CD4-positive, alpha-beta T cell treated with Interleukin-17A for 4 hours (primary cell): Measurements from ENCODE around the gene RPS25.
"Not testable (repeated sequence)": the region's sequence is repeated elsewhere in the genome, so short reads cannot be mapped to it uniquely, and the experiment has no call there.

ENCODE experiments used
- DNase-seq: peaks from one replicate; pipeline ENCODE4 v3.0.0-alpha.2; 2020; ENCODE audit warnings: mixed read lengths

RPS25 gene

DNA sequence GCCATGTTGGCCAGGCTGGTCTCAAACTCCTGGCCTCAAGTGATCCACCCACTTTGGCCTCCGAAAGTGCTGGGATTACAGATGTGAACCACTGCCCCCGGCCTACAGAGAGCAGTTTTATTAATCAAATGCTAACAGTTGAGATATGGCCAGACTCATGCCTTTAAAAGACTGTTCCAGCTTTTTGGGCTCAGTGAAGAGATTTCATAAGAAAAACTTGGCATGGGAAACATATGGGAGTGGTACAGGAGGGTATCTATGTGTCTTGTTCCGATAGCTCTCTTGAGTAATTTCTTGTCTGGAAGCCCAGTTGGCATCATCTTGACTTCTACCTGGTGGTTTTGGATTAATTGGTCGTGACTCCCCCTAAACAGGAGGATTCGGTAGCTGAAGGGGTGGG lies 20.7 kb upstream of the RPS25 start:
- DNase-seq: no peak

DNA sequence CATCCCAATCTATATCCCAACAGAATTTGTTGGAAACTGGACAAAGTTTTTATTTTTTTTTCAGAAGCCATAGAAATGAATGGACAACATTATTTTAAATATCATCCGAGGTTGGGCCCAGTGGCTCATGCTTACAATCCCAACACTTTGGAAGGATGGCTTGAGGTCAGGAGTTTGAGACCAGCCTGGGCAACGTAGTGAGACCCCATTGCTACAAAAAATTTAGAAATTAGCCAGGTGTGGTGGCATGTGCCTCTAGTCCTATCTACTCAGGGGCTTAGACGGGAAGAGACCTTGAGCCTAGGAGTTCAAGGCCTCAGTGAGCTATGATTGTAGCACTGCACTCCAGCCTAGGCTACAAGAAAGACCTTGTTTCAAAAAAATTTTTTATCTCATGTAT lies 16.7 kb upstream of the RPS25 start:
- DNase-seq: no peak

DNA sequence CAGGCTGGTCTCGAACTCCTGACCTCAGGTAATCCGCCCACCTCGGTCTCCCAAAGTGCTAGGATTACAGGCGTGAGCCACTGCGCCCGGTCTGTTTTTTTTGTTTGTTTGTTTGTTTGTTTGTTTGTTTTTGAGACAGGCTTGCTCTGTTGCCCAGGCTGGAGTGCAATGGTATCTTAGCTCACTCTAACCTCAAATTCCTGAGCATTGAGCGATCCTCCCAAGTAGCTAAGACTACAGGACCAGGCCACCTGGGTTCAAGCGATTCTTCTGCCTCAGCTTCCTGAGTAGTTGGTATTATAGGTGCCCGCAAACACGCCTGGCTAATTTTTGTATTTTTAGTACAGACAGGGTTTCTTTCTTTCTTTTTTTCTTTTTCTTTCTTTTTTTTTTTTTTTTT lies 15.3 kb upstream of the RPS25 start:
- DNase-seq: not testable (repeated sequence)

DNA sequence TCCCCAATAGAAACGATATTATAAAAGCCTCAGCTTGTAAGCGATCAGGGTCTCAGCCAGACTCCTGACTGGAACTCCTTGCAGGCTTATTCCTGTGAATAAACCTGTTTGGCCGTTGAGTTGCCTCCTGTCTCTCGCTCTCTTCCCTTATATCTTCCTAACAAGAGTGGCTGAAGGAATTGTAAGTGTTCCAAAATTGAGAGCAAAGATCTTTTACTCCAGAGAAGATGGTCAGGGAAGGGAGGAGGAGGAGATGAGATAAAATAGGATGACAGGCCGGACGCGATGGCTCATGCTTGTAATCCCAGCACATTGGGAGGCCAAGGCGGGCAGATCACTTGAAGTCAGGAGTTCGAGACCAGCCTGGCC lies 13.8 kb upstream of the RPS25 start:
- DNase-seq: no peak

DNA sequence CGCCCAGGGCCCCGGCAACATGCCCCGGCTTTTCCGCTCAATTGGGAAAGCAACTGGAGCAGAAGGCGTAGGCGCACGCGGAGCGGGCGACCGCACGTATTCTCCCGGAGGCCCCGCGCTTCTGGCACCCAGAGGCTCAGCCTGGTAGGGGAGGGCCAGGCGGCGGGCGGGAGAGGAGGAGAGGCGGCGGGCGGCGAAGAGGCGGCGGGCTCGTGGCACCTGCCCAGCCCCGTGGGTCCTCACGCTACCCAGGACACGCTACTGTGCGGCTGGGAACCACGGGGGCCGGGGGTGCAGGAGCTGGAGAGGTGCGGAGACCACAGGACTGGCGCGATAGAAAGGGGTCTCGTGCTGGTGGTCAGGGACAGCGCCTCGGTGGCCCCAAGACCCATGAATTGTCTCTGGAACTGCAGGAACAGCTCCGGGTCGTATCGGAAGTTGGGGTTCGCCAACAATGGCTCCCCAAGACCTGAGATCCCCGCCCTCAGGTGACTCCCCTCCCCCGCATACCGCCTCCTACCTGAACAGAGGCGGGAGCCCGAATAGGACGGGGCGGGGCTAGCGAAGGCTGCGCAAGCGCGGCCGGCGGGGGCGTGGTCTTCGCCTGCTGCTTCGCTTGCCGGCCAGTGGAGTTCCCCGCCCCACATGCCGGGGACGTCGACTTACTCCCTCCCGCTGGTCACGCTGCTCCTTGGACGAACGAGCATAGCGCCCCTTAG lies 12.3 kb upstream of the RPS25 start, which contains the start of gene SLC37A4:
TSS of gene SLC37A4 (minus strand) at position 549 of the 719 bp plus-strand sequence.
- DNase-seq: peak; percentile 100

DNA sequence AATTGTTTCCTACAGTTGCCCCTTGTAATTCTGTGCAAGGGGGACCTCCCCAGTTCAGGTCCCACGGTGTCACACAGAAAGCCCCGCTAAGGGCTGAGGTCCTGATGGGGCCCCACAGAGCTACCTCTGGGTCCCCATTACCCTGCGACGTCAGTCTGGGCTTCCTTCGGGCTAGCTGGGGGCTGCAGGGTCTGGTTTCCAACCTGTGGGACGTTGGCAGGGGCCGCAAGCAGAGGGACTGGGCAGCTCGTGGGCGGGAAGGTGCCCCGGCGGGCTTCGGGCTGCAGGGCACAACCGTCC lies 11.8 kb upstream of the RPS25 start:
- no peak for DNase-seq

DNA sequence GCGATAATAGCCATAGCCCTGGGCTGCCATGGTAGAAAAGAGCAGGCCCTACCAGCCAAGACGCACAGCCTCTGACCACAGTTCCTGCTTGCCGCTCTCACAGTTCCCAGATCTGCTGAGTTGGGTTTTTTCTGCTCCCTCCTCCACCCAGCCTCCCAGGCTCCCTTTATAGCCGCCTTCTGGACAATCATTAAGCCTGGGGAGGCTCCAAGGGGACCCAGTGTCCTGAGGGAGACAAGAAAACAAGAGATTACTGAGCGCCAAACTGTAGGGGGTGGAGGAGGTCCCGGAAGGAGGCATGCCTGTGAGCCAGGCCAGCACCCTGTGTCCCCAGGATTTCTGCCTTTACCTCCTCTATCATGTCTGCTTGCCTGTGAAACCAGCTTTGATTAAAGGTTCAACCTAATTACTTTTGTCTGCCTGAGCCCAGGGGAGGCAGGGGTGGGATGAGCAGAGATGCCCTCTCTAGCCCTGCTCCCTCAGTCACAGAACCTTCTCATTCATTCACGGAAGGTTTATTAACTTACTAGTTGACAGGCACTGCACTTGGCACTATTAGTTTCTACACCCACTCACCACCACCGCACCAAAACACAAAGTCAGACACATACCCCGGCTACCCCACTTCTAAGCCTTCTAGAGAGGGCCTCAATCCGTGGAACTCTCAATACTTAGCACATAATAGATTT lies 11.3 kb upstream of the RPS25 start:
- peak; percentile 21 for DNase-seq

DNA sequence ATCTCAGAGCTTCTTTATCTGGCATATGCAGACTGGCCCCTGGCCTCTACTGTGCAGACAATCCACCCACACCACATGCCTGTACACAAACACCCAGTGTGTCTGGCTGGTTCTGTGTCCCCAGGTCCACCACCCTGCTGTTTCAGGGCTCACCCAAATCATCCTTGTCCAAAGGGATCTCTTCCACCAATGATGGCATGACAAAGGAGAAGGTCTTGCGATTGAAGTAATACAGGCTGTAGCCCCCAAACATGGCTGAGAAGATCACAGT lies 10.9 kb upstream of the RPS25 start:
- no peak for DNase-seq

DNA sequence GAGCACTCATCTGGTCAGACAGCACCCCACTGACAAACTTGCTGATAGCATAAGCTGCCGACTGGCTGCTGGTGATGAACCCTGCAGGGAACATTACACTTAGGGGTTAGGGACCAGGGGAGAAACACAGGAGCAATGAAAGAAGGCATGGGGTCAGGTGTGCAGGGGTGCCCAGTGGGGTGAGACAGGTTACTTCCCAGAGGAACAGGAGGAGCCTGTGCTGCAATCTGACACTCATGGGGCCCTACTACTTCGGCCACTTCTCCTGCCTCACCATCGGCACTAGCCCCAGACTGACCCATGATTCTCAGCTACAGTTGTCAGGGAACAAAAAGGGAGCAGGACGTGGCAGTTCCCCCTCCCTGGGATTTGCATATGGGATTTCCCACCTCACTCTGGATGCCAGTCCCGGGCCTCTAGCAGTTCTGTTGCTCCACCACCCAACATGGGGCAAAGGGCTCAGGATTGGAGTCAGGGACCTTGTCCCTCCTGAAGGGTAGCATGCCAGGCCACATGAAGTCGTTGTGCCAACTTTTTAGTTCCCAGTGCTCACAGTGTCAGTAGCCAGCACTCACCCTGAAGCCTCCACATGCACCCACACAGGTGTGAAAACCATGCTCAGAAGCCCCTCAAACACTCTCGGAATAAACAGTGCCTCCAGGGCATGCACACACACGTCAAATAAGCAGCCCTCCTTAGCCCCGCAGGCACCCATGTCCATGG lies 10.4 kb upstream of the RPS25 start:
- no peak for DNase-seq

DNA sequence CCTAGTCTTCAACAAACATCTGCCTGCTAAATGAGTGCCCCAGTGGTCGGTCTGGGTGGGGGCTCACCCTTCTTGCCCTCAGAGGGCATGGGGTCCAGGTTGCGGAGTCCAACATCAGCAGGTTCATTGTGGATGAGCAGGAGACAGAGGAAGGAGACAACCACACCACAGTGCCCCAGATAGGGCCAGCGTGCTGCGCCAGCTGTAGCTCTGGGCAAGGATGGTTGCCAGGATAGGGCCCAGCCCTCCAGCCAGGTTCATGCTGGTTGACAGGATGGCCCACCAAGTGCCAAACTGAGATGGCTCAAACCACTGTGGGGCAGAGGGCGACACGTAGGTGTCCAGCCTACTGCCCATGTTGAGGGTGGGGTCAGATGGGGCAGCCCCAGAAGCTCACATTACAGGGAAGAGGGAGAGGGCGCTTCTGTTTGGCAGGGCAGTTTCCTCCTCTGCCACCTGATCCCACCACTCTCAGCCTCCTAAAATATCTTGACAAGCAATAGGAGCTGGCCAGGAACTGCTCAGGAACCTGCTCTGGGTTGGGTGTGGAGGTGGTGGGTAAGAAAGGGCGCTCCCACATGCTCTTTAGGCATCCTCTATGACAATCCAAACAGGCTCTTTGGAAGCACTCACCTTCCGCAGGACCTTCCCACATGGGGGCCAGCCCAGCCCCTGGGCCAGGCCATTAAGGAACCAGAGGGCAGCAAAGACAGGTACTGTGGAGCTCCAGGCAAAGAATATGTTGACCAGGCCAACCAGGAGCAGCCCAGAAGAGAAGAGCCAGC lies 9.6 kb upstream of the RPS25 start:
- DNase-seq: no peak

DNA sequence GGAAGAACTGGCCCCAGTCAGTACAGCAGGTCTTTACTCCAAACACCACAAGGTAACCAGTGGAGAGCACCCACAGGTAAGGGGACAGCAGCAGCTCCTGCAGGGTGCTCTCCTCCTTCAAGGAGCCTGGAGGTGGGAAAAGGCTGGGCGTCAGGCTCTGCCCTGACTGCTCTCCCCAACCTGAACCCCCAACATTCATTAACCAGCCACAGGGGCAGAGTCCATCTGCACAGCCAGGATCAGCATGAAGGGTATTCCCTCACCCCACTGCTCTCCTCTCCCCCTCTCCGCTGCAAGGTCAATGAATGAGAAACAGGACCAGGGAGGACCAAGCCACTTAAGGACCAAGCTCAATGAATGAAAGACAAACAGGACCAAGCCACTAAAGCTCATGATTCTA lies 8.8 kb upstream of the RPS25 start:
- DNase-seq: no peak

DNA sequence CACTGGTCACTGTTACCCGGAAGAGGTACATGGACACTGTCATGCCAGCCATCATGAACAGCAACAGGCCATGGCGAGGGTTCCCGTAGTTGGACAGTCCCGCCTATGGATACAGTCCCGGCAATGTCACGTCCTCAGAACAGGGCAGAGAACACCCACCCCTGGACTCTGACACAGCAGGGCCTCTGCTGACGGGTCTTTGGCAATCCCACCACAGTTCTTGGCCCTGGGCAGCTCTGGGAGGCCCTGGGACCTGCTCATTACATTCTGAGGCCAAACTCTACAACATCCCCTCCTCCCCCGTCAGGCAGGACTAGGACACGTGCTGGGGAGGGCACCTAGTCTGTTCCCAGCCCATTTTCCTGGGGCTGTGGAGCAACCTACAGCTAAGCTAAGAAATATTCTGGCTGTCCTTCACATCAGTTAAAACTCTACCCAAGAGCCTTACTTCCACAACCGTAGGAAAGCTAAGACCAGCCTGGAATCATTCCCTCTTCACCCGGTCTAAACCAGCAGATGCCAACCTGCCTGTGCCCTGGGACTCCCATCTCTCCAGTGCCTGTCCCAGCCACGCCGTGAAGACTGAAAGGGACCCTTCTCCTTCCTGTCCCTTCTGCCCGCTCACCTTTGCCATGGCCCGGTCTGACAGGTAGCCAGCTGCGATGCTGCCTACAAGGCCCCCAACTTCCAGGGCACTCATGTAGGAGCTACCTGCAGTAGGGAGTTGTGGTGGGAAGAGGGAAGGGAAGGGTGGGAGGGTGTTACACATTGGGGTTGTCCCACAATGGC lies 8.0 kb upstream of the RPS25 start:
- DNase-seq: no peak

DNA sequence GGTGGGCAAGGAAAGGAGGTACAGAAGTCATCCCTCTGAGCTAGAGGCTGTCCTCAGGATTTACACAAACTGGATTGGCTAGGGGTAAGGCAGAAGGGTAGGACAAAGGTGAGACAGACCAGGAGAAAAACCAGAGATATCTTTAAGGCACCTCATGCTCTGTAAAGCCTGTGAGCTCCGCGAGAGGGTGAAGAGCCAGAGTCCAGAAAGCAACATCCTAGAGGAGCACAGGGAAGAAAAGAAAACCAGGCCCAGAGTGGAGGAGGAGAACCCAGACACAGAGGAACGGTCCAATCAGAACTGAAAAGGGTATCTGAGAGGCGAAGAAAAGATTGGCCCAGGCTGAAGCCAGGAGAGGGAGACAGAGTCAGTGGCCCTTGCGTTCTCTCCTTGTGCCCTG lies 7.4 kb upstream of the RPS25 start:
- DNase-seq: no peak

DNA sequence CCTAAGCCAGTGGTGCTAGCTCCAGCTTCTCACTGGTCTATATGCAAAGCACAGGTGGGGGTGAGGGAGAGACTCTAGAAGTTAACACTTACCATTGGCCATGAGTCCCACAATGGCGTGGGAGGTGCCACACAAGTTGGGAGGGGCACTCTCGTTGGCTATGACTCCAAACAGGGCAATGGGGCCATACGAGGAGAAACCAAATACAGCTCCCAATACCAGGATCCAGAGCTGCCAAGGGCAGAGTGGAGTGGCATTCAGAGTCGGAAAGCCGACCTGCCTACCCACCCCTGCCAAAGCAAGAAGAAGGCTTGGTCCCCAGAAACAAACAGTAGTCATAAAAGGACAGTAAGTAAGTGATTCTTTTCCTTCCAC lies 6.9 kb upstream of the RPS25 start:
- DNase-seq: no peak

DNA sequence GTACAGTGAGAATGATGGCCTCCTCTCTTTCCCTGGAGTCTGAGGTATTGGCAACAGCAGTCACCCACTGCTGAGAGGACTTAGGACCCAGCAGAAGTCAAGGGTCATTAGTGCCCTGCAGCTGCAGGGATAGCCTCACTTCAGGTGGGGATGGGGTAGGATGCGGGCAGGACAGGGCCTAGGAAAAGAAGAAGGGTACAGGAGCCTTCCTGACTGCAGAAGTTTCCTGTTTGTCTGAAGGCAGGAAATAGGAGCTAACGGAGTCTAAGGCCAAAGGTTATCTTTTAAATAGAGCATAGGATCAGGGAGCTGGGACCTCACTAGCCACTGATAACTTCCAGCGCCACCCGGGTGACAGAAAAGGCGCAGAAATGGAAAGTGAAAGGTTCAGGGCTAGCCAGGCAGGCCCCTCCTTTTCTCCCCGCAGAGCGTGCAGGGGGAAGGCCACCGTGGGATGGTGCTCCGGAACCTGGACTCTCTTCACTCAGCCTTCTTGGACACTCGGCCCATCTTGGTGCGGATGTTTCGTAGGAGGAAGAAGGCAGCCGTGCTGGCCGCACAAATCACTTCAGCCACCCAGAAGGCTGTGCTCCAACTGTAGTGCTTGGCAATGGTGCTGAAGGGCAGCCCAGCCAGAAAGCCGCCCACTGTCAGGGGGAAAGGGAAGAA lies 6.4 kb upstream of the RPS25 start:
- DNase-seq: no peak

DNA sequence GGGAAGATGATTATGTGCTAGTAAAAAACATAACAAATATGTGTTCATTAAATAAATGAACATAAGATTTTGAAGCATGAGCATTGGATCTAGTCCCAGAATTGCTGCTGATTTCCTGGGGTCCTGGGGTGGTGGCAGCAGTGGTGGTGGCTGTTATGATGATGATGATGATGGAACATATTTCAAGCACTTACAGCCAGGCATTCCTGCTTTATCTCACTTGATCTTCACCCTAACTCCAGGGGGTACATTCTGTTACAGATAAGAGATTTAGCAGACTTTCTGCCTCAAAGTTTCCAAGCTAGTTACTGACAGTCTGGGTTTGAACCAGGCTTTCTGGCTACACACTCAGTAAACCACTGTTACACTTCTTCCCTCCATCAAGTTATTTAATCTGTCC lies 5.6 kb upstream of the RPS25 start:
- no peak for DNase-seq

DNA sequence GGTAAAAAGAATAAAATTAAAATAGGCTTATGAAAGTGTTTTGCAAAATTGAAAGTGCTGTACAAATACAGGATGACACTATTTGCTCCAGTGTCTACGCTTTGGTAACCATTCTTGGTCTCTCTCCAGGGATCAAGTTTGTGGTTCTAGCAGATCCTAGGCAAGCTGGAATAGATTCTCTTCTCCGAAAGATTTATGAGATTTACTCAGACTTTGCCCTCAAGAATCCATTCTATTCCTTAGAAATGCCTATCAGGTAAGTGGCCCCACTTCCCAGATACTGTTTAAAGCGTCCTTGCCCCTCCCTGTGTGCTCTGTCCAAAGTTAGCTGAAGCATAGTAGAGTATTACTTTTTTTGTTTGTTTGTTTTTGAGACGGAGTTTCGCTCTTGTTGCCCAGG lies 3.5 kb upstream of the RPS25 start:
- no peak for DNase-seq

DNA sequence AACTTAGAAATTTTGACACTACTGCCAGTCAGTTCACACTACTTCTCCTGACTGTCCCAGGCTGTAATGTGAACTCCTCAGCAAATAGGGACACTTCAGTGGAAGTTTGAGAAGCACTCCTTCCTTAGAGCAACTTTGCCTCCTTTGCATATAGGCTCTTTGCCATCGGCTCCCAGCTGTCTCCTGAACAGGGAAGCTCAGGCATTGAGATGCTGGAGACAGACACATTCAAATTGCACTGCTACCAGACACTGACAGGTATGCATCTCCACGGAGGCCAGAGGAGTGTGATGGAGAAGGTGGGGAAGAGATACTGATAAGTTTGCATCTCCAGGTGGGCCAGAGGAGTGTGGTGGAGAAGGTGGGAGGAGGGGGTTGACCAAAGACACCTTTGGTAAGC lies 1.9 kb upstream of the RPS25 start:
- no peak for DNase-seq

DNA sequence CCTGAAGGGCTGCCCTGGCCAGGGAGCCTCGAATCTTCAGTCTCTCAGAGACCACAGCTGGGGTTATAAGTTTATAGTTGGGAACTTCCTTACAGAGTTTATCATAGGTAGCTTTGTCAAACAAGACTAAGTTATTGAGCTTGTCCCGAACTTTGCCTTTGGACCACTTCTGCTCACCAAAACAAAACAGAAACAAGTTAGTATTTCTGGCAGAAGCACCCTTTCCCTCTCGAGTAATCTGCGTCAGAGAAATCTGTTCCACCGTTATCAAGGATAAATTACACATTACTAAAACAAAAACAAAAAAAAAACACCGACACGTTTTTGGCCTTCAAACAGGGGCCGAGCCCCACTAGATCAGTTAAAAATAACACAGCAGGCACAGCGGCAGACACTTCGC lies 766 bp downstream of the RPS25 start:
- not testable (repeated sequence) for DNase-seq

DNA sequence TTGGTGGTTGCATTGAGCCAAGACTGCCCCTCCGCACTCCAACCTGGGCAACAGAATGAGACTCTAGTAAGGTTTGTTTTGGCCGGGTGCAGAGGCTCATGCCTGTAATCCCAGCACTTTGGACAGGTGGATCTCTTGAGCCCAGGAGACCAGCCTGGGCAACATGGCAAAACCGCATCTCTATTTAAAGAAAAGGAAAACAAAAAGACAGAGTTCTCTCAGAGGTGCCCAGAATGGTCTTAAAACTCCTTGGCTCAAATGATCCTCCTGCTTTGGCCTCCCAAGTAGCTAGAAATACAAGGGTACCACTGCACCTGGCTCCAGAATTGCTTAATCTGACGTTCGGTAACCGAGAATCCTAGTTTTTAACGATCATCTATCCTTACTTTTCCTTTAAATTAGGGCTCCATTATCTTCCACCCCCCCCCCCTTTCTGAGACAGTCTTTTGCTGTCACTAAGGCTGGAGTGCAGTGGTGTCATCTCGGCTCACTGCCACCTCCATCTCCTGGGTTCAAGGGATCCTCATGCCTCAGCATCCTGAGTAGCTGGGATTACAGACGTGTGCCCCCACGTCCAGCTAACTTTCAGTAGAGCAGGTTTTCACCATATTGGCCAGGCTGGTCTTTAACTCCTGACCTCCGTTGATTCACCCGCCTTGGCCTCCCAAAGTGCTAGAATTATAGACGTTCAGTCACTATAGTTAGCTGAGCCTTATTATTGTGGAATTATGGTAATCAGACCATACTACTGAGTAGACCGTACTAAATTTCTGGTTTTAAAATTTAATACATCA lies 1.7 kb downstream of the RPS25 start:
- DNase-seq: no peak

DNA sequence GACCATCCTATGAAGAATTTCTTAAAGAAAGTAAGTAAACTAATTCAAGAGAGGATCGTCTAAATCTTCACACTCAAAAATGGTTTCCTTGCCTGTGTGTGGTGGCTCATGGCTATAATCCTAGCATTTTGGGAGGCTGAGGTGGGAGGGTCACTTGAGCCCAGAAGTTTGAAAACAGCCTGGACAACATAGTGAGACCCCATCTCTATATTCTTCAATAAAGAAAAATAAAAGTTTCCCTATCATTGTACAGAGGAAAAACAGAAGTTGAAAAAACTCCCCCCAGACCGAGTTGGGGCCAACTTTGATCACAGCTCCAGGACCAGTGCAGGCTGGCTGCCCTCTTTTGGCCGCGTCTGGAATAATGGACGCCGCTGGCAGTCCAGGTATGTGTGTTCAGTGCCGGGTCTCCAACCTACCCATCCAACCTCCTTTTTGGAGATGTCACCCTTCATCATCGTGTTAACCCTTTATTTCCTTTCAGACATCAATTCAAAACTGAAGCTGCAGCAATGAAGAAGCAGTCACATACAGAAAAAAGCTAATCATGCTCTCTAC lies 3.0 kb downstream of the RPS25 start:
- DNase-seq: no peak
